HT-29 (cell line): ENCODE data around the gene FIGNL2. TPM values are rescaled to one million over a fixed set of nuclear protein-coding genes. Genes with fewer than 3 reads are reported as not detected.

ENCODE experiments used
- DNase-seq: peaks from one replicate; pipeline ENCODE4 v3.0.0-alpha.2; 2015; ENCODE audit warnings: low spot score
- total RNA-seq: library from RNA; depleted of rRNA; stranded (reverse); fragments of >200 nt; shearing (Covaris generic); gene quantifications from 2 replicates; pipeline ENCODE4 v1.2.3, GENCODE V29; 2014

The FIGNL2 gene
- total RNA-seq, 1 experiment from 2014 or later: not detected

- no peak for DNase-seq
Observed at GRCh38 chr12:51855586-51856428, 7.3 kb upstream of the FIGNL2 start.

DNA sequence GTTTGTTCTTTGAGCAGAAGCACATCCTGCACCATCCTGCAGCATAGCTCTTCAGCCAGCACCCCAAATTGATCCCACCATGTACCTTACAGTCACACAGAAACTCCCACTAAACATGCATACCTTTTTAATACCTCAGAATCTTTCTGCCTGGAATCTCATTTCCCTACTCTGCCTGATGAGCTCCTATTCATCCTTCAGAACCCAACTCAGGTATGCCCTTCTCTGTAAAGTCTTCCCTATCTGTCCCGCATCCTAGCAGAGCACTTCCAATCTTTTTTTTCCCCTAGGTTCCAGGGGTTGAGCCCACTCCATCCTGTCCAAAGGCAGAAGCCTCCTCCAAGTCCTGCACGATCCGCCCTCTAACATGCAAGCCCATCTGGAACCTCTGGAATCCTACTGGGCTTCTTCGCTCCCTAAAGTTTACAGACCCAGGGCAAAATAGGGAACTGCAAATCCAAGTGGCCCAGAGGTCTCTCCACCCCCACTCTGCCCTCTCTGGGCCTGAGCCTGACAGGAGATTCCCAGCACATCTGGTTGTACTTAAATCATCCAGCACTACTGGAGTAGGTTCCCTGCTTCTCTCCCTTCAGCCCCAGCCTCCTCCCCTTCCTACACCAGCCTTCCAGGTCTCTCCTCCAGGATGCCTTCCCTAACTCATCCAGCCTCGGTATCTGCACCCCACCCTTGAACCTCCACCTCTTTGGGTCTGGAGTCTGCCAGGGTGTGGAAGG lies 4.1 kb upstream of the FIGNL2 start:
- DNase-seq: no peak

DNA sequence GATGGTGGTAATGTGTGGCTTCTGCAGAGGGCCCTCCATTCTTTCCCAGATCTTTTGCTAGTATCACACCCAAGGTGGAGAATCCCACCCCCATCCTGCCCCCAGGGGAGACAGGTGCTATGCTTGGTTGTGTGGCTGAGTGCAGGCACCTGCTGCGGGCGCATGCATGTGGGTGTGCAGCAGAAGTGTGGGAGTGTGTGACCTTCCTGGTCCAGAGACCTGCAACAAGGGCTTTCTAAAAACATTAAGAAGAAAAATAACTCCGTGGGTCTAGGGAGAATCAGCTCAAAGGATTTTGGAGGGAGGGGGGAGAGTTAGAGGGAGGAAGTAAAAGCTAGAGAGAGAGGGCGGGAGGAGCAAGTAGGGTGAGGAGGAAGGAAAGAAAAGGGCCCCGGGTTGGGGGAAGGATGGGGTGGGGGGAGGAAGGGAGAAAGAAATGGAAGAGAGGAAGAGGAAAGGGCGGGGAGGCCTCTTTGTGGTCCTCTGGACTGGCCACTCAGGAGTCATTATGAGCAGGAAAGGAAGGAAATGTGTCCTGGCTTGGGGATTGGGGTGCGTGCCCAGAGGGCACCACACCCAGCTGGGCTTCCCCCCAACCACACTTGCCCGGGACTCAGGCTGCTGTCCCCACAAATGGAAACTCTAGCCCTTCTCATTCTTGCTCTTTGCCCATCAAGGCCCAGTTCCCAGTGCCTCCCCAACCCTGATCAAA lies 3.1 kb upstream of the FIGNL2 start:
- no peak for DNase-seq

GRCh38 chr12:51850965-51851299 lies 2.4 kb upstream of the FIGNL2 start:
- no peak for DNase-seq

- DNase-seq: no peak
Observed at GRCh38 chr12:51850081-51850964, 1.8 kb upstream of the FIGNL2 start.

DNA sequence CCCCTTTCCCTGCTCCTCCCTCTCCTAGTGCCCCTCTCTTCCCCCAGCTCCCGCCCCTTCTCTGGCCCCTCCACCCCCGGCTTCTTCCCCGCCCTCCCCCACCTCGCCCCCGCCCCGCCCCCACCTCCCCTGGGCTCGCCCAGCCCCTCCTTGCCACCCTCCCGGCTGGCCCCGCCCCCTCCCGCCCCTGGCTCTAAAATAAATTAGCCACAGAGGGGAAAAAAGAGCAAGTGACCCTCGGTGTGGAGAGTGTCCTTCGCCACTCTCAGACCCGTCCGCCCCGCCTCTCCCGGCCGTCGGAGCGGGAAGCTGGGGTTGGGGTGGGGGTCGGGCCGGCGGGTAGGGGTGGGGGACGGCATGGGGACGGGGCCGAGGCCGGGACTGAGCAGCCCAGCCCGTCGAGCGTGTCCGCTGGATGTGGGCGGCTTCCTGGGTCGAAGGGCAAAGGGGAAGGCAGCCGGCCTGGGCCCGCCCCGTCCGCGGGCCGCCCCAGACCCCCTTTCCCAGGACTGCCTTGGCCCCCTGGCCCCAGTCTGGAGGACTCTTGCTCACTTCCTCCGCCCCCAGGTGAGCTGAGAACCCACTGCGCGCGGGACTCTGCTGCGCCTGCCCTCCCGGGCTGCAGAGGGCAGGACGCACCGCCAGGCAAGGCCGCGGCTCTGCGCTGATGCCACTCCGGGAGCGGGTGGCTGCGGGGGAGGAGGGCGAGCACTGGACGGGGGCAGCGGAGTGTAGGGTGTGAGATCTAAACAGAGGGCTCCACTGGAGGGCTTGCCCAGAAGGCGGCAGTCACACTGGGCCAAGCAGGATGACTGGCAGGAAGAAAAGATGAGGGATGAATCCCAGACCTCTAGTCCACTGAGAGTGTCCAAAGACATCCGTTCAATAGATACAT lies 570 bp upstream of the FIGNL2 start:
- no peak for DNase-seq

DNA sequence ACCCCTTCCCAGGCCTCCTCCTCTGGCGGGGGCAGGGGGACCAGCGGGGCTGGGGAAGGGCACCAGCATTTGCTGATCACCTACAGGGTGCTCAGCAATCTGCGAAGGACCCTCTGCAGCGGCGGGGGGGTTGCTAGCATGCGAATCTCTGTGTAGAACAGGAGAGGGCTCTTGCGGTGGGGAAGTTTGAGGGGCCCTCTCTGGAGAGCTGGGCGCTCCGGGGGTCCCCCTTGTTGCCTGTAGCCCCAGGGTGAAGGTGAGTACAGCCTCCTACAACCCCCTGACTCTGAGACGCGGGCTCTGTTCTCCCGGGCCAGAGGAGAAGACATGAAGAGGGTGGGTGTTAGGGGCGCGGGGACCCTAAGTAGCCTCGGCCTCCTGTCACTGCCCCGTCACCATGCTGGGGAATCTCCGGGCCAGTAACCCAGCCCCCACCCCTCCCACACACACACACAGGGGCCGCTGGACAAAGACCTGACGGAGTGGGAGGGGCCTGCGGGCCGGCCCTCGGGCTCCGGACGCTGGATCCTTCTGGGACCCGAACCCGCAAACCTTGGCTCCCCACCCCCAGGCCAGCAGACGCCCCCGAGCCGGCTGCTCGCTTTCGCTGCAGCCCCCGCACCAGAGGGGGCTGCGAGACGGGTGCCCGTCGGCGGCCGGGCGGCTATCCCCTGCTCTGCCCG lies 734 bp downstream of the FIGNL2 start:
- DNase-seq: no peak

GRCh38 chr12:51846911-51847642 lies 1.4 kb downstream of the FIGNL2 start:
- DNase-seq: no peak

DNA sequence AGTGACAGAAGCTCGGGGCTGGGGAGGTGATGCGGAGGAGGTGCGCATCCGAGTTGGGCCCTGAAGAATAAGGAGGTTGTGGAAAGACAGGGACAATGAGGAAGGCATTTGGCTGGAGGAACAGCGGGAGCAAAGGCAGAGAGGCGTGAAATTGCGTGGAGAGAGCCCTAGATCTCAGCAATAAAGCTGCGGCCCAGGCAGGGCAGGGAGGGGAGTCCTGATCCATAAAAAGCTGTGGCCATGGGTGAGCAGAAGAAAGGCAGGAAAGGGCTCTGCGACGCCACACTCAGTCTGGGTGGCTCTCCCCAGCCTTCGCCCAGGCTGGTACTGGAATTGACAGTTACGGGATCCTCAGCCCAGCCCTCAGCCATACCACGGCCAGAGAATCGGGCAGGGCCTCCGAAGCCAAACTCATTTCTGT lies 2.2 kb downstream of the FIGNL2 start:
- DNase-seq: no peak

DNA sequence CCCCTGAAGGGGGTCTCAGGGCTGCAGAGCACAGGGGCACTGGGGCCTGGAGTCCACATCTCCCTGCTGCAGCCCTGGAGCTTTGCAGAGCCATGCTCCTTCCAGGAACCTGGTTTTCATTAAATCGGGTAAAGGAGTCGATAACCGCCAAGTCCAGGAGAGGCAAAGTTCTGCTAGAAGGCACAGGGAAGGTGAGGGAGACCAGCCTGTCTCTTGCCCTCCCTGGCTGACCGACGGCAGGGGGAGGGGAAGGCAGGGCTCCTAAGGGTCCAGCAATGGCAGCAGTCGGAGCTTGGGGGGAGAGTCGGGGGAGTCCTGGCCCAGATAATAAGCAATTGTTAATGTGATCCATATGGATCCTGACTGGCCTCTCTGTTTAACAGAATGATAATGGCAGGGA lies 3.0 kb downstream of the FIGNL2 start:
- no peak for DNase-seq

- DNase-seq: no peak
Observed at GRCh38 chr12:51844854-51845253, 3.7 kb downstream of the FIGNL2 start.

DNA sequence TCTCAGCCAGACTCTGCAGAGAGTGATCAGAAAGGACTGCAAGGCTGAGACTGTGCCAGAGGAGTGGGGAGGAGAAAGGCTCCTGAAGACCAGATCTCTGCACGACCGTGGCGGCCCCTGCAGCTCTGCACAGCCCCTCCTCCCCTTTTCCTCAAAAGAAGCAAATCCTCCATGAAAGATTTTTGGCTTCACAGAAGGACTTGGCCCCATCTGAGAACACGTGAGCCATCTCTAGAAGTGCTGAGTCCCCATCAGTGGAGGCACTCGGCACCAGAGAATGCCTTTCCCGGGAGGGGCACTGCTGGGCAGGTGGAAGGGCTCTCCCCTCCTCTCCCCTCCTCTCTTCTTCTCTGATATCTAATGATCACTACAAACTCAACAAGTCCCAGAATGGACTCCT lies 6.8 kb downstream of the FIGNL2 start:
- DNase-seq: no peak

- DNase-seq: no peak
Observed at GRCh38 chr12:51840966-51841365, 7.6 kb downstream of the FIGNL2 start.

GRCh38 chr12:51839310-51839947 lies 9.1 kb downstream of the FIGNL2 start:
- DNase-seq: no peak

- no peak for DNase-seq
Observed at GRCh38 chr12:51838762-51839161, 9.8 kb downstream of the FIGNL2 start.

GRCh38 chr12:51838036-51838435 lies 10.5 kb downstream of the FIGNL2 start:
- no peak for DNase-seq

DNA sequence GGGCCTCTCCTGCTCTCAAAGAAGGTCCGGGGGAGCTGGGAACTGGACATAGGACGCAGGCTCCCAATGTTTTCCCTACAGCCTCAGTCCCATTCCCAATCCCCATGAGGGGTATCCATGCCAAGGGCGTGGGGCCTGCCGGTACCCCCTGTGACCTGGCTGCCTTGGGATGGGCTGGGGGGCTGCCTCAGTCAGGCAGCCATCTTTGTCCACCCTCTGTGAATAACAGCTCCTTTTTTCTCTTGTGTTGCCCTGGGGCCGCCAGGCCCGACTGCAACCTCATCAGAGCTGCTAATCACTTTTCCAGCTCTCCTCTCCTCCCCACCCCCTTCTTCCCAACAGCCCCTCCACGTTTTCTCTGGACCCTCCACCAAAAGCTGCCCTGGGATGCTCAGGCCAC lies 11.2 kb downstream of the FIGNL2 start:
- no peak for DNase-seq

- no peak for DNase-seq
Observed at GRCh38 chr12:51836827-51837173, 11.7 kb downstream of the FIGNL2 start.
